Measurements from ENCODE around the gene CHMP1A.
"Not testable (repeated sequence)": the region's sequence is repeated elsewhere in the genome, so short reads cannot be mapped to it uniquely, and the experiment has no call there.

CHMP1A gene

DNA sequence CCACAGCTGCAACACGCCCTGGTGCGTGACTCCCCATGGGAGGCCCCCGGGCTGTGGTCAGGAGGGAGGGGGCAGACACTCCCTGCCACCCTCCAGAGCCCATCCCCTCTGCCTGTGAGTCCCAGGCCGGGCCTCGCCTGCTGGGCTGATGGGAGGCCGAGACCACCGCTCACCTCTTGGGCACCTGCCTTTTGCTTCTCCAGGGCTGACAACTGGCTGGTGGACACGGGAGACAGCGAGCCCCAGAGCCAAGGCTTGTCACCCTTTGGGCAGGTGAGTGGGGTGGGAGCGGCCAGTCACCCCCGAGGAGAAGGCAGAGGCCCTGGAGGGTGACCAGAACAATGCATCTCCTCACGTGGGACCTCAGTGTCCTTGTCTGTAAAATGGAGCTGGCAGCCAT, 20.8 kb downstream of the CHMP1A start:
- Histone ChIP-seq H3K4me2 (no peak overlapping the region), H3K27me3 (ENCODE audit: insufficient read depth, low read depth) (peaks cover 66% of the 10 kb centered on the region), H3K4me1 (ENCODE audit: low read depth, poor library complexity, severe bottlenecking) (peaks cover 13% of the 10 kb centered on the region), H3K79me2 (ENCODE audit: insufficient read depth, low read depth) (no peaks in the 10 kb centered on the region), H3K9ac (no peak overlapping the region), H3K27ac (no peak overlapping the region), H2AFZ (ENCODE audit: low read depth) (no peak overlapping the region), H4K20me1 (ENCODE audit: insufficient read depth) (no peaks in the 10 kb centered on the region), H3K4me3 (IDR thresholded peaks at IDR 0.05; ENCODE audit: insufficient read depth, low read depth, low read length) (no peak overlapping the region), H3K36me3 (ENCODE audit: insufficient read depth) (no peaks in the 10 kb centered on the region)
- TF ChIP-seq, protein P1, sequence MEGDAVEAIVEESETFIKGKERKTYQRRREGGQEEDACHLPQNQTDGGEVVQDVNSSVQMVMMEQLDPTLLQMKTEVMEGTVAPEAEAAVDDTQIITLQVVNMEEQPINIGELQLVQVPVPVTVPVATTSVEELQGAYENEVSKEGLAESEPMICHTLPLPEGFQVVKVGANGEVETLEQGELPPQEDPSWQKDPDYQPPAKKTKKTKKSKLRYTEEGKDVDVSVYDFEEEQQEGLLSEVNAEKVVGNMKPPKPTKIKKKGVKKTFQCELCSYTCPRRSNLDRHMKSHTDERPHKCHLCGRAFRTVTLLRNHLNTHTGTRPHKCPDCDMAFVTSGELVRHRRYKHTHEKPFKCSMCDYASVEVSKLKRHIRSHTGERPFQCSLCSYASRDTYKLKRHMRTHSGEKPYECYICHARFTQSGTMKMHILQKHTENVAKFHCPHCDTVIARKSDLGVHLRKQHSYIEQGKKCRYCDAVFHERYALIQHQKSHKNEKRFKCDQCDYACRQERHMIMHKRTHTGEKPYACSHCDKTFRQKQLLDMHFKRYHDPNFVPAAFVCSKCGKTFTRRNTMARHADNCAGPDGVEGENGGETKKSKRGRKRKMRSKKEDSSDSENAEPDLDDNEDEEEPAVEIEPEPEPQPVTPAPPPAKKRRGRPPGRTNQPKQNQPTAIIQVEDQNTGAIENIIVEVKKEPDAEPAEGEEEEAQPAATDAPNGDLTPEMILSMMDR (conservative IDR thresholded peaks at IDR 0.05; ENCODE audit: low read depth, low read length), result no peak

DNA sequence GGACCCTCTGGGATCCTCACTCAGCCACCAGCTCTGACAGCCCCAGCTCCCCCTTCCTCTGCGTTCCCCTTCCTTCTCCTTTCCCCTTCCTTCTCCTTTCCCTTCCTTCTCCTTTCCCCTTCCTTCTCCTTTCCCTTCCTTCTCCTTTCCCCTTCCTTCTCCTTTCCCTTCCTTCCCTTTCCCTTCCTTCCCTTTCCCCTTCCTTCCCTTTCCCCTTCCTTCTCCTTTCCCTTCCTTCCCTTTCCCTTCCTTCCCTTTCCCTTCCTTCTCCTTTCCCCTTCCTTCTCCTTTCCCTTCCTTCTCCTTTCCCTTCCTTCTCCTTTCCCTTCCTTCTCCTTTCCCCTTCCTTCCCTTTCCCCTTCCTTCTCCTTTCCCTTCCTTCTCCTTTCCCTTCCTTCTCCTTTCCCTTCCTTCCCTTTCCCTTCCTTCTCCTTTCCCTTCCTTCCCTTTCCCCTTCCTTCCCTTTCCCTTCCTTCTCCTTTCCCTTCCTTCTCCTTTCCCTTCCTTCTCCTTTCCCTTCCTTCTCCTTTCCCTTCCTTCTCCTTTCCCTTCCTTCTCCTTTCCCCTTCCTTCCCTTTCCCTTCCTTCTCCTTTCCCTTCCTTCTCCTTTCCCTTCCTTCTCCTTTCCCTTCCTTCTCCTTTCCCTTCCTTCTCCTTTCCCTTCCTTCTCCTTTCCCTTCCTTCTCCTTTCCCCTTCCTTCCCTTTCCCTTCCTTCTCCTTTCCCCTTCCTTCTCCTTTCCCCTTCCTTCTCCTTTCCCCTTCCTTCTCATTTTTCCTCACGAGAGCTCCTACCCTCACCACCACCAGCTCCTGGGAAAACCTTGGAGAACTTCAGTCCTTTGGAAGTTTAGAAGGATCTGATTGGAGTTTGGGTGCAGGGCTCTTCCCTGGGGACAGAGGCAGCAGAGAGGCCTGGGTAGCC, 22.8 kb downstream of the CHMP1A start:
- H2AFZ ChIP-seq (ENCODE audit: low read depth); H3K36me3 ChIP-seq (ENCODE audit: insufficient read depth); H3K4me2 ChIP-seq; H3K4me1 ChIP-seq (ENCODE audit: low read depth, poor library complexity, severe bottlenecking); H3K4me3 ChIP-seq (IDR thresholded peaks at IDR 0.05; ENCODE audit: insufficient read depth, low read depth, low read length); H3K9ac ChIP-seq; H4K20me1 ChIP-seq (ENCODE audit: insufficient read depth); H3K79me2 ChIP-seq (ENCODE audit: insufficient read depth, low read depth); H3K27ac ChIP-seq: not testable (repeated sequence)
- peaks cover 74% of the 10 kb centered on the region for H3K27me3 ChIP-seq (ENCODE audit: insufficient read depth, low read depth)

DNA sequence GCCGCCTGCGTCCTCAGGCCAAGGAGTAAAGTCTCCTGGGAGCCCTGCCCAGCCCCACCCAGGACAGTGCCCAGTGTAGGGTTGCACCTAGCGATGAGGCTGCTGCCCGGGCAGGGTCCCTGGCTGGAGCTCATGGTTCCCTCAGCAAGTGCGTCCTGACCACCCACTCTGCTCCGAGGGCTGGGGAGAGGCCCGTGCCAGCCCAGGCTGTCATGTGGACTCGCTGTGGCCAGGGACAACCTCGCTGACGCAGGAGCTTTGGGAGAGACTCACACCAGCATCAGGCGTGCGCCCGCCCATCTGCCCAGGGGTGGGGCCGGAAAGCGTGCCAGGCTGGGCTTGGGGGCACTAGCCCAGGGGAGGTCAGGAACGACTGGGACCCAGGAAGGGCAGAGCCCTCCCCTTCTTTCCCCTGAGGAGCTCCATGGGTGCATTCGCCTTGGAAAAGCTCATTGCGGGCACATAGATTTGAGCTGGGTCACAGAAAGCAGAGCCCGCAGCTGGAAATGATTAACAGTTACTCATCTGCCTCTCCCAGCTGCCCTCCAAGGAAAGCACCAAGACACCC, 24.4 kb downstream of the CHMP1A start:
- Histone ChIP-seq H3K9ac (no peak overlapping the region), H3K27ac (no peak overlapping the region), H4K20me1 (ENCODE audit: insufficient read depth) (no peaks in the 10 kb centered on the region), H3K36me3 (ENCODE audit: insufficient read depth) (no peaks in the 10 kb centered on the region), H3K27me3 (ENCODE audit: insufficient read depth, low read depth) (peaks cover 87% of the 10 kb centered on the region), H3K4me1 (ENCODE audit: low read depth, poor library complexity, severe bottlenecking) (no peaks in the 10 kb centered on the region), H3K4me2 (no peak overlapping the region), H3K79me2 (ENCODE audit: insufficient read depth, low read depth) (no peaks in the 10 kb centered on the region), H2AFZ (ENCODE audit: low read depth) (no peak overlapping the region), H3K4me3 (IDR thresholded peaks at IDR 0.05; ENCODE audit: insufficient read depth, low read depth, low read length) (no peak overlapping the region)
- TF ChIP-seq, protein P1 (conservative IDR thresholded peaks at IDR 0.05; ENCODE audit: low read depth, low read length), result no peak

DNA sequence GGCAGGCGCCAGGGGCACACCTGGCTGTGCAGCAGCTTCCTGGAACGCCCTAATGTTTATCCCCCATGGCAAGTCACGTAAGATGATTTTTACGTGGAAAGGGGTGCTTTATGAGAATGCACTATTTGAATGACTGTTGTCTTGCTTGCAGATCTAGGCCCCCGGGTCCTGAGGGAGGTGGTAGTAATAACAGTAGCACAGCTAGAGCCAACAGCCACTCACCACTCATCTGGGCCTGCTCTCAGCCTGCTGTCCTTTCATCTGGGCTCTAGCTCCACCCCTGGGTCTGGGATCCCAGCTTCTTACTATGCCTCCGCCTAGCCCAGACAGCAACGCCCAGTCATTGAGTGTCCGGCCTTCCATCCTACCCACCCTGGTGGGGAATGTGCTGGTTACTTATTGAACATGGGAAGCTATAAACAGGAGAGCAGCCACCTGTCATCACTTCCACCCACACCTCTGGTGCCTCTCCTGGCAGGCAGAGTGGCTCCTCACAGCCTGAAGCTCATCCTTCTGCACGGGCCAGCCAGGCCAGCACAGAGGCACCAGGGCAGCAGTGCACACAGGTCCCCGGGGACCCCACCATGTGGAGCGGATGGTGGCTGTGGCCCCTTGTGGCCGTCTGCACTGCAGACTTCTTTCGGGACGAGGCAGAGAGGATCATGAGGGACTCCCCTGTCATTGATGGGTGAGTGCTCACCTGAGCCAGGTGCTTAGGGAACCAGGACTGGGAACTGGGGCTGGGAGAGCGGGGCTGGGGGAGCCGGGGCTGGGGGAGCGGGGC, 27.5 kb downstream of the CHMP1A start:
- Histone ChIP-seq H3K36me3 (ENCODE audit: insufficient read depth) (no peaks in the 10 kb centered on the region), H3K27ac (no peak overlapping the region), H3K4me2 (no peak overlapping the region), H4K20me1 (ENCODE audit: insufficient read depth) (no peaks in the 10 kb centered on the region), H3K4me1 (ENCODE audit: low read depth, poor library complexity, severe bottlenecking) (no peaks in the 10 kb centered on the region), H3K27me3 (ENCODE audit: insufficient read depth, low read depth) (peaks cover 91% of the 10 kb centered on the region), H3K79me2 (ENCODE audit: insufficient read depth, low read depth) (no peaks in the 10 kb centered on the region), H3K4me3 (IDR thresholded peaks at IDR 0.05; ENCODE audit: insufficient read depth, low read depth, low read length) (no peak overlapping the region), H3K9ac (no peak overlapping the region), H2AFZ (ENCODE audit: low read depth) (no peak overlapping the region)
- TF ChIP-seq, protein P1 (conservative IDR thresholded peaks at IDR 0.05; ENCODE audit: low read depth, low read length), result no peak
